Natural killer cell (primary cell): Measurements from ENCODE around the gene VASH2. TPM values are rescaled to one million over a fixed set of nuclear protein-coding genes. Genes with fewer than 3 reads are reported as not detected.

ENCODE experiments used
- ATAC-seq, 3 donors: fragments of 150-1000 bp in 2 of 3; fragments of 200-7000 bp in 1 of 3; cut with Tn5 transposase; 1 replicate in 1 of 3; 2 replicates in 2 of 3; pipeline ENCODE4 v1.10.0; 2021; ENCODE audit warnings: mild to moderate bottlenecking in 2 of 3, moderate library complexity in 2 of 3
- DNase-seq, 2 donors: peaks; one replicate each; pipeline versions ENCODE4 v3.0.0 to v3.0.0-alpha.2; 2013 to 2021; ENCODE audit warnings: mixed read lengths in 1 of 2
- H3K27ac ChIP-seq: one replicate; pipeline ENCODE4 v1.5.1; 2013; ENCODE audit warnings: mild to moderate bottlenecking, low read length
- H3K27me3 ChIP-seq: one replicate; pipeline ENCODE4 v1.6.1; 2013; ENCODE audit warnings: low read length; ENCODE audit not compliant: control insufficient read depth, insufficient read depth
- H3K36me3 ChIP-seq: one replicate; pipeline ENCODE4 v1.6.1; 2013; ENCODE audit warnings: low read length; ENCODE audit not compliant: control insufficient read depth, insufficient read depth
- H3K4me1 ChIP-seq: one replicate; pipeline ENCODE4 v1.6.1; 2013; ENCODE audit warnings: low read length; ENCODE audit not compliant: control insufficient read depth, insufficient read depth
- H3K4me3 ChIP-seq: one replicate; pipeline ENCODE4 v1.5.1; 2013; ENCODE audit warnings: low read length
- H3K9me3 ChIP-seq: one replicate; pipeline ENCODE4 v1.6.1; 2013; ENCODE audit warnings: low read length; ENCODE audit not compliant: control insufficient read depth, insufficient read depth
- H3K27ac Mint-ChIP-seq, 2 donors: one replicate each; pipeline ENCODE4 v1.8.0; 2022; ENCODE audit warnings: mild to moderate bottlenecking in 2 of 2, mixed read lengths in 2 of 2, moderate library complexity in 1 of 2
- H3K27me3 Mint-ChIP-seq, 2 donors: one replicate each; pipeline ENCODE4 v1.8.0; 2022; ENCODE audit warnings: low read depth in 2 of 2, mixed read lengths in 2 of 2
- H3K36me3 Mint-ChIP-seq: one replicate; pipeline ENCODE4 v1.8.0; 2022; ENCODE audit warnings: mixed read lengths
- H3K4me1 Mint-ChIP-seq, 2 donors: one replicate each; pipeline ENCODE4 v1.8.0; 2022; ENCODE audit warnings: mixed read lengths in 2 of 2
- H3K4me3 Mint-ChIP-seq: one replicate; pipeline ENCODE4 v1.8.0; 2022; ENCODE audit warnings: mild to moderate bottlenecking, moderate library complexity, mixed read lengths
- H3K9me3 Mint-ChIP-seq, 2 donors: one replicate each; pipeline ENCODE4 v1.8.0; 2022; ENCODE audit warnings: mixed read lengths in 2 of 2
- whole genome bisulfite sequencing: methylation state at CpG from one replicate; pipeline ENCODE4 v1.1.7; 2013; ENCODE audit warnings: missing lambda C conversion rate; ENCODE audit not compliant: insufficient coverage; 5-methylcytosine and 5-hydroxymethylcytosine counted together
- intact Hi-C: fragments of 100-400 bp; cut with micrococcal nuclease; formaldehyde crosslinking; loops from one replicate; pipeline ENCODE4 v1.14.2; 2022
- total RNA-seq, 4 donors: library from RNA; stranded (reverse); fragments of 120-200 nt in 1 of 4; gene quantifications; one replicate each; pipeline versions ENCODE4 v1.2.3 to v1.2.4, GENCODE V29; 2013 to 2022
- TF ChIP-seq, protein P1 (sequence below): fragments of 200-600 bp; IDR thresholded peaks from one replicate; pipeline ENCODE4 v1.8.0; 2022; ENCODE audit warnings: antibody characterized with exemption

The VASH2 gene
- total RNA-seq, 3 donors from 2014 or later (not counting 1 experiment from before 2014, with no cell fraction given): not detected

DNA sequence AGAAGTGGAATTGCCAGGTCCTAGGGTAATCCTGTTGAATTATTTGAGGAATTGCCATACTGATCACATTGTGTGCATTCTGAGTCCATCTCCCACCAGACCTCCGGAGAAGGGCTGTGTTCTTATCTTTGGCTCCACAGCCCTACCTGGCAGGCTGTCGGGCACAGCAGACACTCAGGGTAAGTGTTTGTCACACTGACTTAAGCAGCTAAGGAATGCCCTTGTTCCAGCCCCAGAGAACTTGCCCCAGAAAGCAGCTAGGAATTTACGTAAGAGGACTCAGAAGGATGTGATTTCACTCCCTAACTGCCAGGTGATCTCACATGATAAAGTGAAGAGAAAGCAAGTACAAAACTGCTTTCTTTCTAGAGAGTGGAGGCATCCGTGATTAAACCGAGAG lies 21.0 kb downstream of the VASH2 start:
- intact Hi-C loops: no loop called here
- Mint-ChIP-seq H3K4me3 (no peak overlapping the region), H3K27me3 (peaks cover 12 to 35% of the 10 kb centered on the region in 2 donors), H3K36me3 (no peaks in the 10 kb centered on the region), H3K9me3 (no peaks in the 10 kb centered on the region), H3K4me1 (no peaks in the 10 kb centered on the region), H3K27ac (no peak overlapping the region)
- H3K36me3 ChIP-seq: no peaks in the 10 kb centered on the region
- no peak overlapping the region for H3K4me3 ChIP-seq
- TF ChIP-seq, protein P1, sequence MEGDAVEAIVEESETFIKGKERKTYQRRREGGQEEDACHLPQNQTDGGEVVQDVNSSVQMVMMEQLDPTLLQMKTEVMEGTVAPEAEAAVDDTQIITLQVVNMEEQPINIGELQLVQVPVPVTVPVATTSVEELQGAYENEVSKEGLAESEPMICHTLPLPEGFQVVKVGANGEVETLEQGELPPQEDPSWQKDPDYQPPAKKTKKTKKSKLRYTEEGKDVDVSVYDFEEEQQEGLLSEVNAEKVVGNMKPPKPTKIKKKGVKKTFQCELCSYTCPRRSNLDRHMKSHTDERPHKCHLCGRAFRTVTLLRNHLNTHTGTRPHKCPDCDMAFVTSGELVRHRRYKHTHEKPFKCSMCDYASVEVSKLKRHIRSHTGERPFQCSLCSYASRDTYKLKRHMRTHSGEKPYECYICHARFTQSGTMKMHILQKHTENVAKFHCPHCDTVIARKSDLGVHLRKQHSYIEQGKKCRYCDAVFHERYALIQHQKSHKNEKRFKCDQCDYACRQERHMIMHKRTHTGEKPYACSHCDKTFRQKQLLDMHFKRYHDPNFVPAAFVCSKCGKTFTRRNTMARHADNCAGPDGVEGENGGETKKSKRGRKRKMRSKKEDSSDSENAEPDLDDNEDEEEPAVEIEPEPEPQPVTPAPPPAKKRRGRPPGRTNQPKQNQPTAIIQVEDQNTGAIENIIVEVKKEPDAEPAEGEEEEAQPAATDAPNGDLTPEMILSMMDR: no peak
- WGBS: 94% methylated on average over 5 of the region's 5 CpGs
- H3K9me3 ChIP-seq: no peaks in the 10 kb centered on the region
- H3K27me3 ChIP-seq: no peaks in the 10 kb centered on the region
- H3K27ac ChIP-seq: no peak overlapping the region
- ATAC-seq (no peak), DNase-seq (no peak)
- no peaks in the 10 kb centered on the region for H3K4me1 ChIP-seq

DNA sequence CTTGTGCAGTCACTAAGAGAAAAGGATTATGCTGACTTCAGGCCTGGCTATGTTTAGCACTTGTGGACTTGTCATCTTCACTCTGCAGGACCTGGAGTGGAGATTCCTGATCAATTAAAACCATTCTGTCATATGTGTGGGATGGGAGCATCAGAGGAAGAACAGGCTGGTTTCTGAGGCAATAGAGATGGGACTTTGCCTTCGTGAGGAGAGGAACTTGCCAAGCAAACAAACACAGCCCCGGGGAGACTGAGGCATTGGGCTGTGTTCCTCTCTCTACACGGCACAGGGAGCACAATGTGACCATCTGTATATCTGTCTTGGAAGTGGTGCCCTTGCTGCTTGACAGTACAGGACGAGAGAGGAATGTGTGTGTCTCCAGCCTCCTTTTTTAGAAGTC lies 23.1 kb downstream of the VASH2 start:
- H3K4me1 Mint-ChIP-seq: no peaks in the 10 kb centered on the region
- Histone ChIP-seq H3K27me3 (no peaks in the 10 kb centered on the region), H3K27ac (no peak overlapping the region), H3K9me3 (no peaks in the 10 kb centered on the region), H3K4me1 (no peaks in the 10 kb centered on the region), H3K36me3 (no peaks in the 10 kb centered on the region), H3K4me3 (no peak overlapping the region)
- intact Hi-C loops: no loop called here
- TF ChIP-seq, protein P1: no peak
- peaks cover 3 to 17% of the 10 kb centered on the region in 2 donors for H3K27me3 Mint-ChIP-seq
- H3K9me3 Mint-ChIP-seq: no peaks in the 10 kb centered on the region
- WGBS: 90% methylated on average over 4 of the region's 4 CpGs
- no peaks in the 10 kb centered on the region for H3K36me3 Mint-ChIP-seq
- no peak overlapping the region for H3K4me3 Mint-ChIP-seq
- H3K27ac Mint-ChIP-seq: no peak overlapping the region
- DNase-seq: no peak
- ATAC-seq: no peak

DNA sequence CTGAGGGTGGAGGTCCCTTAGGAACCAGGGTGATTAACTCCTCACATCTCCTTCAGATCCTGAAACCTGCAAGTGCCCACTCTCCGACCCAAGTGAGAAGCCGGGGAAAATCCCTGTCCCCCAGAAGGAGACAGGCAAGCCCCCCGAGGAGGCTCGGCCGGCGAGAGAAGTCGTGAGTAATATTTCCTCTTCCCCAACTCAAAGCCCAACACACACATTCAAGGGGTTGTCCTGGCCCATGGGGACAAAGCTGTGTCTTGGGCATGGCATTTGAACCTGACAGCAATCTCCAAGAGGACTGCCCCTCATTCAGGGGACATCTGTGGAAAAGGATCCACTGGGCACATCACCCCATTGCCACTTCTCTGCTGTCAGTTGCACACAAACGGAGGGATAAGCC lies 23.6 kb downstream of the VASH2 start:
- Histone ChIP-seq H3K9me3 (no peaks in the 10 kb centered on the region), H3K4me3 (no peak overlapping the region), H3K27me3 (no peaks in the 10 kb centered on the region), H3K36me3 (no peaks in the 10 kb centered on the region), H3K27ac (no peak overlapping the region), H3K4me1 (no peaks in the 10 kb centered on the region)
- no peaks in the 10 kb centered on the region for H3K4me1 Mint-ChIP-seq
- no peak overlapping the region for H3K4me3 Mint-ChIP-seq
- TF ChIP-seq, protein P1: no peak
- no peaks in the 10 kb centered on the region for H3K9me3 Mint-ChIP-seq
- ATAC-seq: no peak
- no peak for DNase-seq
- intact Hi-C loops: no loop called here
- no peak overlapping the region for H3K27ac Mint-ChIP-seq
- 91% methylated on average over 8 of the region's 8 CpGs for WGBS
- no peaks in the 10 kb centered on the region for H3K36me3 Mint-ChIP-seq
- H3K27me3 Mint-ChIP-seq: peaks cover 3 to 17% of the 10 kb centered on the region in 2 donors

DNA sequence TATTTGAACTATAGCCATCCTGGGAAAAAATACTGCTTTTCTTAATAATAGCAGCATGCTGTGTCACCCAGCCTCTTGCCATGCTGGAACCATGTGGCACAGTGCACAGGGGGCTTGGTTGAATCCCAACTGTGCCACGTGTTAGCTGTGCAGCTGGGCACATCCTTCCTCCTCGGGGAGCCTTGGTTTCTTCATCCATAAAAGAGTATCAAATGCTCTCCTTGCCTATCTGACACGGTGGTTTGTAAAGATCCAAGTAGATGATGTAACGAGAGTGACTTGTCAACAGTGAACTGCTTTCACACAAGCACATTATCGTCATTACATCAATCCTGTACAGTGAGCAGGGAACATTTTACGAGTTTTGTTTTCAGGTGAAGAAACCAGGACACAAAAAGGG lies 24.4 kb downstream of the VASH2 start:
- no peaks in the 10 kb centered on the region for H3K9me3 Mint-ChIP-seq
- no peaks in the 10 kb centered on the region for H3K4me1 Mint-ChIP-seq
- no peak overlapping the region for H3K4me3 ChIP-seq
- no peak overlapping the region for H3K4me3 Mint-ChIP-seq
- H3K36me3 ChIP-seq: no peaks in the 10 kb centered on the region
- TF ChIP-seq, protein P1: no peak
- H3K27ac ChIP-seq: no peak overlapping the region
- intact Hi-C loops: no loop called here
- ATAC-seq: no peak
- H3K4me1 ChIP-seq: no peaks in the 10 kb centered on the region
- H3K27me3 ChIP-seq: no peaks in the 10 kb centered on the region
- no peaks in the 10 kb centered on the region for H3K9me3 ChIP-seq
- peaks cover 3 to 14% of the 10 kb centered on the region in 2 donors for H3K27me3 Mint-ChIP-seq
- no peak for DNase-seq
- H3K36me3 Mint-ChIP-seq: no peaks in the 10 kb centered on the region
- WGBS: 88% methylated on average over 6 of the region's 6 CpGs
- H3K27ac Mint-ChIP-seq: no peak overlapping the region
